ENCODE data around the gene CYB561D2.
A peak's percentile ranks its signal among the peaks of the same experiment; 100 is the strongest.
"Not testable (repeated sequence)": the region's sequence is repeated elsewhere in the genome, so short reads cannot be mapped to it uniquely, and the experiment has no call there.

CYB561D2 gene

DNA sequence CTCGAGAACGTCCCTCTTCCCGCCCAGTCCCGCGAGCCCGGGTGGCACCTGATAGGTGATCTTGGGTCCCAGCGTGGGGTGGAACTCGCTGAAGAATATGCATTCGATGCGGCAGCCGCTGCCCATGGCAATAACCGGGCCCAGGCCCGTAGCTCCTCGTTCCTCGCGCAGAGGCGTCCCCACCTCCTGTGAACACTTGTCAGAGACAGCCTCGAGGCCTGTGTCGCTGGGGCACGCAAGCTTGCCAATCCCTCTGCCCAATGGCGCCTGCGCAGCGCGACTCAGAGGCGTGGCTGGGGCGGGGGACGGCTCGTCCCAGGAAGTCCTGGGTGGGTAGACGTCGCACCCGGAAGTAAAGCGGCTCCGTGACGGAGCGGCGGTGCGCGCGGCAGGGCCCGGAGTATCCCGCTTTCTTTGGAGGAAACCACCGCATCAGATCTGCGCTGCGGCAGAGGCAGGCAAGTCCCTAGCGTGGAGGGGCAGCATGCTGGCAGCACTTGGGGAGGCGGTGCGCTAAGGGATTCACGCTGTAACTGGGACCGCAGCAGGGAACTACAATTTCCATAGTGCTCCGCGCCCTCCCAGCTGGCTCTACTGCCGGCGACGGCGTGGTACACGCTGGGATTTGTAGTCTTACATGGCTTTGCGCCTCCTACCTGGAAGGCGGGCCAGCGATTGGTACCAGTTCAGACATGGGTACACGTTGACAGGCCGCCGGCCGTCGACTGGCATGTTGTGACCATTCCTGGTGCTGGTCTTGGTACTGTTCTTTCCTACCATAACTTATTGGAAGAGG, at the start of gene CYB561D2, which contains the start of gene NPRL2:
TSS of gene CYB561D2 (plus strand) at position 336 of the 796 bp plus-strand sequence. CDS start 572 bp downstream, outside the sequence.
TSS of gene NPRL2 (minus strand) at position 249 of the 796 bp plus-strand sequence. CDS start at position 126, 123 bp downstream.
- peak; percentile 100 for DNase-seq (ENCODE audit: low read depth)

DNA sequence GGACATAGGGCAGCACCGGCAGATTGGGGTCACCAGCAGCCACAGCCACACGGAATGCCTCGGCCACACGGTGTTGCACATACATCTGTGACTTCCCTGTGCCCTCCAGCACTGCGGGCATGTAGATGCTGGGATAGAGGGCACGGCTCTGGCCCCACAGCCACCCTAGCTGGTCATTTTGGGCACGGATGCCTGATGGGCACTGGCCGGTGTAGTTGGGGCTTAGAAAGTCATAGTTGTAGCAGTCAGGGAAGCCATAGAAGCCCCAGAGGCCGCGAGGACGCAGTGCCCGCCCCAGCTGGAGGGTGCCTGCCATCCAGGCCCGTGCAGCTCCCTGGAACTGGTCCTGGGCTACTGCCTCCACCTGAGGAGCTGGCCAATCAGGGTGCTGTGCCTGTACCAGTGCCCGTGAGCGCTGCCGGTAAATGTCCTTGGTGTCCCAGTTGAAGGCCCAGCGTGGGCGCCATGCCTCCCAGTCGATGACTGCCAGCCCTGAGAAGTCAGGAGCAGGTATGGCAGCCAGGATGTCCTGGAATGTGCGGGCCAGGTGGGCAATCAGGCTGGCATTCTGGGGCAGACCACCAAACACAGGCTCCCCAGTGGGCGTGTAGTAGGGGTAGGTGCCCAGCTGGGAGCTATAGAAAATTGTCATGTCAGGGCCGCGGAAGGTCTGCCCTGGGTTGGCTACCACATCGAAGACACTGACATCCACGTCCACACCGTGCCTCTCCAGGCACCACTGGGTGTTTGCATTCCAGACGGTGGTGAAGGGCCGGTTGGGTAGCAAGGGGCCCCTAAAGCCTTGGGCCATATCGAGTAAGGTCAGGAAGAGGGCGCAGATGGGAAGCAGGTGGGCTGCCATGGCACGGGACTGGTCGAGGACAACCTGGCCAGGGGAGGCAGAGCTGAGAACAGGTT, 48.3 kb upstream of the CYB561D2 start:
- DNase-seq (ENCODE audit: low read depth): no peak

DNA sequence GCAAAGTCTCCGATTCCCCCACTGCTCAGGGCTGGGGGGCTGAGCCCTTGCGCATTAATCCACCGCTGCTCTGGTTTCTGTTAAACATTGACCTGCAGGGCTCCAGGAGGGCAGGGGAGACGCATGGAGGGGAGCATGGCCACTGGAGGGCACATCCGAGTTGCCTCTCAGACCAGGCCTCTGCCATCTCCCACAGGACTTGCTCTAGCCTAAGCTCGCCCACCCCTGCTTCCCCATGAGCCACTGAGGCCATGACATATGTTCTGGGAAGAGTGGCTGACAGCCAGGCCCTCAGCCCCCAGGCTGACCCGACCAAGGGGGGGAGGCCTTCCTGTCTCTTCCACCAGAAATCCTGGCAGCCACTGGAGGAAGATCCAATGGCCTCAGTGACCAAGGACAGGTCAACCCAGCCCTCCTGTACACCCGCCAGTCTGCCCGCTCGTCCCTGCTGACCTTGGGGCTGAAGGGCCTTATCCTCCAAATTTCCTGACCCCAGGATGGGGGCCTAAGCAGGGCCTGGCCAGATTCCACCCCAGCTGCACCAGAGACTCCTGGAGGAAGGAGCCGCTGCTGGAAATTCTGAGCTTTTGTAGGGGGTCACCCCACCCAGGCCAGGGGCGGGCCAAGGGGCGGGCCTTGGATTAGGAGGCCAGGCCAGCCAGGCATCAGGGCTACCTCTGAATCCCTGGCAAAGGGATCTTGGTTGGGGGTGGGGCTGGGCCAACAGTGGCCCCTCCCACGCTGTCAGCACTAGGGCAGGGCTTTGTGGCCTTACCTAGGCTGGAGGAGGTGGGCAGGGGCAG, 47.4 kb upstream of the CYB561D2 start, which contains the start of gene HYAL1:
TSS of gene HYAL1 (minus strand) at position 562 of the 803 bp plus-strand sequence. CDS start 618 bp downstream, outside the sequence.
- no peak for DNase-seq (ENCODE audit: low read depth)

GRCh38 chr3:50304601-50305000, 46.1 kb upstream of the CYB561D2 start:
- no peak for DNase-seq (ENCODE audit: low read depth)

DNA sequence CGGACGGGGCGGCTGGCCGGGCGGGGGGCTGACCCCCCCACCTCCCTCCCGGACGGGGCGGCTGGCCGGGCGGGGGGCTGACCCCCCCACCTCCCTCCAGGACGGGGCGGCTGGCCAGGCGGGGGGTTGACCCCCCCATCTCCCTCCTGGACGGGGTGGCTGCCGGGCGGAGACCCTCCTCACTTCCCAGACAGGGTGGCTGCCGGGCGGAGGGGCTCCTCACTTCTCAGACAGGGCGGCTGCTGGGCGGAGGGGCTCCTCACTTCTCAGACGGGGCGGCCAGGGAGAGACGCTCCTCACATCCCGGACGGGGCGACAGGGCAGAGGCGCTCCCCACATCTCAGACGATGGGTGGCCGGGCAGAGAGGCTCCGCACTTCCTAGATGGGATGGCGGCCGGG, 38.6 kb upstream of the CYB561D2 start:
- DNase-seq (ENCODE audit: low read depth): not testable (repeated sequence)

DNA sequence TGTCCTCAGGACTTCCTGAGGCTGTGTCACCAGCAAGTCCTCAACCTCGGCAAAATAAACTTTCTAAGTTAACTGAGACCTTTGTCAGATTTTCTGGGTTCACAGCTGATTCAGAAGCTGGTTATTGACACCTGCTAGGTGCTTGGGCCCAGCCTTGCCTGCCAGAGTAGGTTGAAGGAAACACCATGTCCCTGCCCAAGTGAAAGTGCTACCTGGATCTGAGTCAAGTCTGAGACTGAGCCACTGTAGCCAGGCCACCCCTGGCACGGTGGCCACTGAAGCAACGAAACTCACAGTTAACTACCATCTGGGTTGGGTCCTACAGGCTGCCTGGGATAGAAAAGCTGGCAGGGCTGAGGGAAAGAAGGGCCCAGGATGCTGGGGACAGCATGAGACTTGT, 36.3 kb upstream of the CYB561D2 start:
- DNase-seq (ENCODE audit: low read depth): no peak

DNA sequence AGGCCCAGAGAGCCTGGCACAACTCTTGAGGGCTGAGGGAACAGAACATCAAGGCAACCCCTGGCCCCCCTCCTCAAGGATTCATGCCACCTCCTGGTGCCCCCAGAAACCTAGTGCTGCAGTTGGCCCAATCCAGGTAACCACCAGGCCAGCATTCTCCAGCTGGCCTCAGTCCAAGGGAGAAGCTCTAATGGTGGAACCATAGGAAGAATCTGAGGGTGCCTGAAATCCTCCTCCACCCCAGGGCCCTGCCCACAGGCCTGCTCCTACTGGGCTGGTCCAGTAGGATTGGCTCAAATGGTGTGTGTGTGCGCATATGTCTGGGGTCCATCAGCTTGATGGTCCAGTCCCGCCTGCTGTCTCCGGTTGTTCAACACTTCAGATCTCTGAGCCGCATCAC, 35.8 kb upstream of the CYB561D2 start:
- no peak for DNase-seq (ENCODE audit: low read depth)

DNA sequence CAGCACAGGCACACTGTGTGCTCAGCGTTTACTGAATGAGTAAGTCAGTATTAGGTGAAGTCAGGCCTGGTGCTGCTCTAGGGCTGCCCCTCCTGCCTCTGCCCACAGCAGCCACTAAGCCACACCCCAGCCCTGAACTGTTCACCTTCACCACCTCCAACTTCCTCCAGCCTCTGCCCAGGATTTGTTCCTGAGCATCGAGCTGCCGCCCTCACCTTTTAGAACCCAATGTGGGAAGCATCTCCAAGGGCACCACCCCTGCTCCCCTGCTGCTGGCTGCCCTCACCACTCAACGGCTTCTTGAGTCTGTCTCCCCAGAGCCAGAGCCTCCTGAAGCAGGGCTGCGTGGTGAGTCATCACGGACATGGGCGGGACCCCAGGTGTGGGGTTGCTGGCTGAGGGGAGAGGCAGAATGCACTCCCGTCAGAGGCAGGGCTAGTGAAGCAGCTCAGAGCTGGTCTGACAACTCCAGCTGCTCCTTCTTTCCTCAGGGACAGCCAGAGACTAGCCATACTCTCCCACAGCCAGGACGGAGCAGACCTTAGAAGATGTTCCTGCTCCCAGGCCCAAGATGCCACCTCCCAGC, 33.9 kb upstream of the CYB561D2 start:
- peak; percentile 65 for DNase-seq (ENCODE audit: low read depth)

- no peak for DNase-seq (ENCODE audit: low read depth)
These were observed 33.4 kb upstream of the CYB561D2 start for GRCh38 chr3:50317300-50317699.

- no peak for DNase-seq (ENCODE audit: low read depth)
These were observed 32.5 kb upstream of the CYB561D2 start for GRCh38 chr3:50318163-50318562.

DNA sequence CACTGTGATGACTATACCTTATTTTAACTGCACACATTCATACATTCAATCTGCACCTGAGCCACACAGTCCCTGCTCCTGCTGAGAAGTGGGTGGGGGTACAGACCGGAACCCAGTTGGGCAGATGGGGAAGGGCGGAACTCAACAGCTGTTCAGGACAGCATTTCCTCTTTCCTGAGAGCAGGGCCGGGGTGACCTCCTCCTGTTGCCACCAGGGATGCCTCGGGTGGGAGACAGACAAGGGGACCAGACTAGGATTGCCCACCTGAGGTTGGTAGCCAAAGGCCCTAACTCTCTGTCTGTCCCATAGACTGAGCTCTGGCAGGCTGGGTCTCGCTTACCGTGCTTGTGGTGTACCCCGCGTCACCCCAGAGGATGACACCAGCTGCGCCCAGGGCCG, 32.0 kb upstream of the CYB561D2 start:
- DNase-seq (ENCODE audit: low read depth): no peak

DNA sequence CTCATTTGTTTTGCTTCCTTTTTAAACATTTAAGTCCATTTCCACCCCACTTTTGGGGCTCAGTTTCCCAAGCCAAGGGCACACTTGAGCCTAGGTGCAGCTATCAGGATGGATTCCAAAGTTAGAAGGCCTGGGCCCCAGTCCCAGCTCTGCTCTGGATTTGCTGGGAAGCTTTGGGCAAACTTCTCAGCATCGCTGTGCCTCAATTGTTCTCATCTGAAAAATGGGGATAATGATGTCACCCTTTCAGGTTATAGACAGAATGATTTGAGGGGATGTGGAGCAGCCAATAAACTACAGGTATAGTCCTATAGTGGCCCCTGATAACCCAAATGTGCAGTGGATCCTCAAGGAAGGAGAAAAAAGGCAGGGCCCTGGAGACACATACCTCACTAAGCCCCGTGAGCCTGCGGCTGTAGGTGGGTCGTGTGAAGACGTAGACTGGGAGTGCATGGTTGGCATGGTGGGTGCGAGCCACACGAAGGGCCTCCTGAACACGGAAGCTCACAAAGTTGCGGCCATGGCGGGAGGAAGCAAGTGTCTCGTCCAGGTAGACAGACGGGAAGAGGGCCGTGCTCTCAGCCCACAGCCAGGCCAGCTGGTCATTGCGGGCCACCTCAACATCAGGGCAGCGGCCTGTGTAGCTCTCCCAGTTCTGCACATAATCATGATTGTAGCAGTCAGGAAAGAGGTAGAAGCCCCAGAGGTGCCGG, 31.3 kb upstream of the CYB561D2 start:
- no peak for DNase-seq (ENCODE audit: low read depth)

DNA sequence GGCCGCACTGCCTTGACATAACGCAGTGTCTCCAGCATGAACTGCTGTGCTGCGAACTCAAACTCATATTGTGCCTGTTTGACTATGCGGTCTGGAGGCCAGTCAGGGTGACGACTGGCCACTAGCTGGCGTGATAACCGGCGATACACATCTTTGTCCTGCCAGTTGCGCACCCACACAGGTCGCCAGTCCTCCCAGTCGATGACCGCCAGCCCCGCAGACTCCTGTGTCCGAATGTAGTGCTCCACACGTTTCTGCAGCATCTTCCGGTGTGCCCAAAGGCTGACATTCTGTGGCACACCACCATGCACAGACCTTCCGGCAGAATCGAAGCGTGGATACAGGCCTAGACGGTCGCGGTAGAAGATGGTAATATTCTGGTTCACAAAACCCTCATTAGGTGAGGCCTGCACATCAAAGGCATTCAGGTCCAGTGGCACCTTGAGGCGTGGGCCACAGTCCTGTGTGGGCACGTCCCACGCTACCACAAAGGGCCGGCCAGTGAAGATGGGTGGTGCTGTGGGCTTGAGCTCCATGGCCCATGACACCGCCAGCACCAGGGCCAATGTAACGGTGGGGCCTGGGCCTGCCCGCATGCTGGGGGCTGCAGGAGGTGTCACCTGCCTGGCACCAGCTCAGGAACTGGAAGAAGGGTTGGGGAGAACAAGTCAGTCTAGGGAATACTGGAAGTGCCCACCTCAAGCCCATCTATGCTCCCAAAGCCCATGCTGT, 30.6 kb upstream of the CYB561D2 start:
- DNase-seq (ENCODE audit: low read depth): no peak

GRCh38 chr3:50320853-50321335, 29.8 kb upstream of the CYB561D2 start:
- DNase-seq (ENCODE audit: low read depth): peak; percentile 51

- DNase-seq (ENCODE audit: low read depth): peak; percentile 75
These were observed 29.1 kb upstream of the CYB561D2 start for GRCh38 chr3:50321336-50322114.

DNA sequence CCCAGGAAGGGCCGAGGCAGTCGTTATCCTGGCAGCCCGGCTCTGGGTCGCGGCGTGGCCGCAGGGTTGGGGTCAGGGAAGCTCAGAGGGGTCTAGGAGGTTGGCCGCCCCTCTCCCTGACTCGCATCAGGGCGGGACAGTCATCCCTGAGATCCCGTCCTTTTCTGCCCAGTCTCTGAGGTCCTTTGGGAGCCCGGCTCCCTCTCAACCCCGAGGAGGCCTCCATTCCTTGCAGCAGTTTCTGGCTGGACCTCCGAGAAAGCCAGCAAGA, 28.6 kb upstream of the CYB561D2 start:
- no peak for DNase-seq (ENCODE audit: low read depth)

DNA sequence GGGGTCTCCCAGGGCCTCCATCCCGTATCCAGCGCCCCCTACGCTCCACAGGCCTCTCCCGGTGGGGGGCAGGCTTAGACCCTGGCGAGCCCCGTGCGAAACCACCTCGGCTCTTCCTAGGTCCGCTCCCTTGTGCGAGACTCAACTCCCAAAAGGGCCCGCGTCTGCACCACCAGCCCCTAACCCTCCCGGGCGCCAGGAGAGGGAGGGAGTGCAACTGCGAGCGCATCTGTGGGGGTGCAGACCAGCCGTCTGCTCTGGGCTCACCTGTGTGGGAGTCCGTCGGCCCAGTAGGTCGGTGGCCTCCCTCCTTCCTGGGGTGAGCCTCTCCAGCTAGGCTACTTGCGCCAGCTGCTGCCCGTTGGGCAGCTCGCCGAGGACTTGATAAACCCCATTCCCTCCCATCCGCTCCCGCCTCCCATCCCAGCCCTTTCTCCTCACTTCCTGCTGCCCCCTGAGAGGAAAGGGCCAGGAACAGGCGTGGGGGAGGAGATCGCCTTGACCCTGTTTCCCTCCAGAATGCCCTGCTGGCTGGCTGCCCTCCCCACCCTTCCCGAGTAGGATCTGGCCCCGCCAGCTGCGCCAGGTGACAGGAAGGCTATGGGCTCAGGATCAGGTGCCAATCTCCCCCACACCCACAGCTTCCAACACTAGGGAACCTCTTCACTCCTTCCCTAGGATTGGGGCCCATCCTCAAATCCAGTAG, 28.1 kb upstream of the CYB561D2 start, which contains the start of gene HYAL2:
TSS of gene HYAL2 (minus strand) at position 360 of the 706 bp plus-strand sequence. CDS start 2,256 bp downstream, outside the sequence.
- no peak for DNase-seq (ENCODE audit: low read depth)

DNA sequence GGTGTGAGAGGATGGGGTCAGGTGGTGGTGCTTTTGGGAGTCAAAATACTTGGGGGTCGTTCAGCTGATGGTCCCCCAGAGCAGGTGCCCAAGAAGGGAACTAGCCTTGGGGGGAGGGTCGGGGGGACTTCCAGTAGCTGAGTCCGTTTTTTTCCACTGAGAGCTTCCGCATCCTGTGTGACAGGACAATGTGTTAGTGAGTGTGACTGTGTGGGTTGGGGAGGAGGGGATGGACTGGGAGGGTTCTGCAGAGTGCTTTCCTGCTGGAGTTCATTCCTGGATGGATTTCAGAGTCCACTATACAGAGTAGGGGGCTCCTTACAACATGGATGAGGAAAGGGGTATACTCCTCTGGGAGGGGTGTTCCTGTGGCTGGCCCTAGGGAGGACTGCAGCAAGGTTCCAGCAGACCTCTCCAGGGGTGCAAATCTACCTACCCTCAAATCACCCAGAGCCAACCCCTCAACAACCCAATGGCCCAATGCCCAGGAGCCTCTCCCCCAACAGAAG, 27.5 kb upstream of the CYB561D2 start:
- no peak for DNase-seq (ENCODE audit: low read depth)
